ENCODE data around the gene ADRA2A. TPM values are rescaled to one million over a fixed set of nuclear protein-coding genes. Genes with fewer than 3 reads are reported as not detected.

ADRA2A gene
- total RNA-seq, 1 experiment from 2014 or later = 0.05 TPM

GRCh38 chr10:111102359-111102837 lies 25.6 kb downstream of the ADRA2A start:
- peaks cover 7% of the 10 kb centered on the region for H3K27me3 ChIP-seq (ENCODE audit: control insufficient read depth, insufficient read depth, low read length)
- BruUV-seq (replicated peaks) = no TSS peak
- ChIA-PET POLR2A (no interaction called here), CTCF (no interaction called here)
- ATAC-seq = no peak
- no peaks in the 10 kb centered on the region for H3K4me1 ChIP-seq (ENCODE audit: control insufficient read depth, insufficient read depth, low read length)
- intact Hi-C loops (cut with micrococcal nuclease; ENCODE audit: unreplicated experiment) (no loop called here), in situ Hi-C loops (cut with HindIII; ENCODE audit: low pct_unique_long_range_greater_than_20kb, low sequenced_read_pairs) (no loop called here)
- H3K4me3 ChIP-seq (ENCODE audit: low read depth in 2 of 2, low read length in 2 of 2) = no peak overlapping the region
- no peaks in the 10 kb centered on the region for H3K9me3 ChIP-seq (ENCODE audit: control insufficient read depth, insufficient read depth, low read depth, low read length)
- no peak overlapping the region for H3K27ac ChIP-seq (ENCODE audit: low read length)
- TF ChIP-seq TCF7L2 (IDR thresholded peaks at IDR 0.05; ENCODE audit: low read depth, low read length) (no peak), CTCF (IDR thresholded peaks at IDR 0.05) (no peak), POLR2AphosphoS5 (IDR thresholded peaks at IDR 0.05; ENCODE audit: low read depth, low read length) (no peak), SIN3A (IDR thresholded peaks at IDR 0.05; ENCODE audit: borderline replicate concordance, insufficient read depth, low read depth, low read length) (no peak), REST (IDR thresholded peaks at IDR 0.05; ENCODE audit: insufficient read depth in 1 of 2, low read depth in 2 of 2, low read length in 1 of 2) (no peak)
- no peak for DNase-seq (ENCODE audit: low read depth, low spot score)
- no peaks in the 10 kb centered on the region for H3K36me3 ChIP-seq (ENCODE audit: control insufficient read depth, insufficient read depth, low read length)

GRCh38 chr10:111103196-111103840 lies 26.5 kb downstream of the ADRA2A start:
- ChIA-PET POLR2A (no interaction called here), CTCF (no interaction called here)

More at GRCh38 chr10:111103196-111103840, 26.5 kb downstream of the ADRA2A start:
- Histone ChIP-seq H3K27me3 (ENCODE audit: control insufficient read depth, insufficient read depth, low read length) (peaks cover 7% of the 10 kb centered on the region), H3K9me3 (ENCODE audit: control insufficient read depth, insufficient read depth, low read depth, low read length) (no peaks in the 10 kb centered on the region), H3K27ac (ENCODE audit: low read length) (no peak overlapping the region), H3K4me3 (ENCODE audit: low read depth in 2 of 2, low read length in 2 of 2) (no peak overlapping the region), H3K4me1 (ENCODE audit: control insufficient read depth, insufficient read depth, low read length) (no peaks in the 10 kb centered on the region), H3K36me3 (ENCODE audit: control insufficient read depth, insufficient read depth, low read length) (no peaks in the 10 kb centered on the region)
- in situ Hi-C loops (cut with HindIII; ENCODE audit: low pct_unique_long_range_greater_than_20kb, low sequenced_read_pairs) (no loop called here), intact Hi-C loops (cut with micrococcal nuclease; ENCODE audit: unreplicated experiment) (no loop called here)
- TF ChIP-seq POLR2AphosphoS5 (IDR thresholded peaks at IDR 0.05; ENCODE audit: low read depth, low read length) (no peak), TCF7L2 (IDR thresholded peaks at IDR 0.05; ENCODE audit: low read depth, low read length) (no peak), CTCF (IDR thresholded peaks at IDR 0.05) (no peak), SIN3A (IDR thresholded peaks at IDR 0.05; ENCODE audit: borderline replicate concordance, insufficient read depth, low read depth, low read length) (no peak), REST (IDR thresholded peaks at IDR 0.05; ENCODE audit: insufficient read depth in 1 of 2, low read depth in 2 of 2, low read length in 1 of 2) (no peak)
- ATAC-seq (no peak), DNase-seq (ENCODE audit: low read depth, low spot score) (no peak)
- BruUV-seq (replicated peaks) = no TSS peak

Data from Panc1 (cell line).